K562 (cell line): Measurements from ENCODE around the gene LGALS8. TPM values are rescaled to one million over a fixed set of nuclear protein-coding genes. Genes with fewer than 3 reads are reported as not detected.

ENCODE experiments used
- CBFA2T3 ChIP-seq: fragments of 450-650 bp; IDR thresholded peaks from 2 replicates; pipeline ENCODE4 v1.6.1; 2017
- GATA2 ChIP-seq: sonication (generic); formaldehyde crosslinking; IDR thresholded peaks from 2 replicates; pipeline ENCODE4 v1.4.0; 2020; ENCODE audit warnings: mild to moderate bottlenecking, missing genetic modification reagents
- NCOR1 ChIP-seq: fragments of 450-650 bp; IDR thresholded peaks from 2 replicates; pipeline ENCODE4 v1.6.1; 2016; ENCODE audit warnings: mild to moderate bottlenecking, moderate library complexity
- NUFIP1 ChIP-seq: fragments of 450-650 bp; IDR thresholded peaks from 2 replicates; pipeline ENCODE4 v1.6.1; 2018; ENCODE audit not compliant: partially characterized antibody
- ZNF644 ChIP-seq: fragments of 200-800 bp; sonication (Bioruptor generic); IDR thresholded peaks from 2 replicates; pipeline ENCODE4 v1.6.1; 2016; ENCODE audit warnings: low read depth, missing genetic modification characterization, missing compliant biosample characterization
- ZNF696 ChIP-seq: fragments of 250-450 bp; sonication (Bioruptor Pico); conservative IDR thresholded peaks from 2 replicates; pipeline ENCODE4 v1.4.0; 2020; ENCODE audit warnings: mild to moderate bottlenecking, moderate library complexity
- polyA plus RNA-seq, 8 experiments: library from polyadenylated mRNA; depleted of rRNA in 4 of 8; stranded (reverse) in 5 of 8; unstranded in 3 of 8; fragments of >200 nt; fragmentation: Nextera tagmentation in 2 of 8; fragmentation: Illumina TruSeq in 1 of 8; extraction: Ambion mirVana in 2 of 8; extraction: Trizol in 1 of 8; gene quantifications; 2 replicates each; pipeline versions ENCODE4 v1.2.1 to v1.2.3, GENCODE V29; 2011 to 2014; ENCODE audit warnings: inconsistent platforms in 1 of 8, missing spikeins in 1 of 8
- total RNA-seq, 7 experiments: library from RNA; depleted of rRNA in 6 of 7; stranded (reverse); fragments of >200 nt in 6 of 7; fragmentation: Illumina TruSeq in 2 of 7; extraction: Trizol in 2 of 7; gene quantifications; 2 replicates each; pipeline versions ENCODE4 v1.2.1 to v1.2.3, GENCODE V29; 2011 to 2021; ENCODE audit warnings: low replicate concordance in 1 of 7
- TF ChIP-seq, protein P1 (sequence below): fragments of 450-650 bp; IDR thresholded peaks from 2 replicates; pipeline ENCODE4 v1.6.1; 2016; ENCODE audit warnings: mild to moderate bottlenecking, moderate library complexity
- TF ChIP-seq, protein P2 (sequence below): sonication (generic); formaldehyde crosslinking; IDR thresholded peaks from 2 replicates; pipeline ENCODE4 v1.8.0; 2022; ENCODE audit warnings: mild to moderate bottlenecking, missing genetic modification reagents

LGALS8 gene
- total and polyA plus RNA-seq, 9 of the 15 experiments (the other 6 are each of a cell fraction or from before 2014, with no cell fraction given), result 57.4 to 87.7 (median 70.3) TPM

DNA sequence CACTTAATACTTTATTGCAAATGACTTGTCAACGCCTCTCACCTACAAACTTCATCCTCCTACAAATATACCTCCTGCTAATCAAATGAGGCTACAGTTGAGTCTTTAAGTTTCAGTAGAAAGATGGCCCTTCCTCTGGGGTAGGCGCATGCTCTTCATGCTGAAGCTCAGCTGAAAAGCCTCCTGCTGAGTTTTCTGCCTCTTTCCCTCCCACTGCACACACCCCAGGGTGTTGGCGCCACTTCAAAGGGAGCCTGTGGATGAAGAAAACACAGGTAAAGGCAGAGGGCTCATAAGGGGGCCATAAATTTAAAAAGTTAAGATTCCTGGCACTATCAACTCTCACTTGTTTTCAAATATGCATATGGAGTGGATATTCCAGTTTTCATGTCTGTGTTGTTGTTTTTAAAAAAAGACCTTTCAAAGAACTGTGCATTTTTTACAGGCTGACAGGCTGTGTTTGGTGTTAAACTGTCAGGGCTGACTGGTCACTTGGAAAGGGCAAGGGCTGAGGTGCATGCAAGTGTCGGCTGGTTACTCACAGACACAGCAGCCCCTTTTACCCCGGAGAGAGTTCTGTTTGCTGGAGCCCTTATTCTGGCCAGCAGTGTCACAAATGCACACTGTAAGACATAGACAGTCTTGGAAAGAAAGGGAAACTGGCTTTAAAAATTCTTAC, 42.9 kb upstream of the LGALS8 start (continued):
- TF ChIP-seq, protein P1, sequence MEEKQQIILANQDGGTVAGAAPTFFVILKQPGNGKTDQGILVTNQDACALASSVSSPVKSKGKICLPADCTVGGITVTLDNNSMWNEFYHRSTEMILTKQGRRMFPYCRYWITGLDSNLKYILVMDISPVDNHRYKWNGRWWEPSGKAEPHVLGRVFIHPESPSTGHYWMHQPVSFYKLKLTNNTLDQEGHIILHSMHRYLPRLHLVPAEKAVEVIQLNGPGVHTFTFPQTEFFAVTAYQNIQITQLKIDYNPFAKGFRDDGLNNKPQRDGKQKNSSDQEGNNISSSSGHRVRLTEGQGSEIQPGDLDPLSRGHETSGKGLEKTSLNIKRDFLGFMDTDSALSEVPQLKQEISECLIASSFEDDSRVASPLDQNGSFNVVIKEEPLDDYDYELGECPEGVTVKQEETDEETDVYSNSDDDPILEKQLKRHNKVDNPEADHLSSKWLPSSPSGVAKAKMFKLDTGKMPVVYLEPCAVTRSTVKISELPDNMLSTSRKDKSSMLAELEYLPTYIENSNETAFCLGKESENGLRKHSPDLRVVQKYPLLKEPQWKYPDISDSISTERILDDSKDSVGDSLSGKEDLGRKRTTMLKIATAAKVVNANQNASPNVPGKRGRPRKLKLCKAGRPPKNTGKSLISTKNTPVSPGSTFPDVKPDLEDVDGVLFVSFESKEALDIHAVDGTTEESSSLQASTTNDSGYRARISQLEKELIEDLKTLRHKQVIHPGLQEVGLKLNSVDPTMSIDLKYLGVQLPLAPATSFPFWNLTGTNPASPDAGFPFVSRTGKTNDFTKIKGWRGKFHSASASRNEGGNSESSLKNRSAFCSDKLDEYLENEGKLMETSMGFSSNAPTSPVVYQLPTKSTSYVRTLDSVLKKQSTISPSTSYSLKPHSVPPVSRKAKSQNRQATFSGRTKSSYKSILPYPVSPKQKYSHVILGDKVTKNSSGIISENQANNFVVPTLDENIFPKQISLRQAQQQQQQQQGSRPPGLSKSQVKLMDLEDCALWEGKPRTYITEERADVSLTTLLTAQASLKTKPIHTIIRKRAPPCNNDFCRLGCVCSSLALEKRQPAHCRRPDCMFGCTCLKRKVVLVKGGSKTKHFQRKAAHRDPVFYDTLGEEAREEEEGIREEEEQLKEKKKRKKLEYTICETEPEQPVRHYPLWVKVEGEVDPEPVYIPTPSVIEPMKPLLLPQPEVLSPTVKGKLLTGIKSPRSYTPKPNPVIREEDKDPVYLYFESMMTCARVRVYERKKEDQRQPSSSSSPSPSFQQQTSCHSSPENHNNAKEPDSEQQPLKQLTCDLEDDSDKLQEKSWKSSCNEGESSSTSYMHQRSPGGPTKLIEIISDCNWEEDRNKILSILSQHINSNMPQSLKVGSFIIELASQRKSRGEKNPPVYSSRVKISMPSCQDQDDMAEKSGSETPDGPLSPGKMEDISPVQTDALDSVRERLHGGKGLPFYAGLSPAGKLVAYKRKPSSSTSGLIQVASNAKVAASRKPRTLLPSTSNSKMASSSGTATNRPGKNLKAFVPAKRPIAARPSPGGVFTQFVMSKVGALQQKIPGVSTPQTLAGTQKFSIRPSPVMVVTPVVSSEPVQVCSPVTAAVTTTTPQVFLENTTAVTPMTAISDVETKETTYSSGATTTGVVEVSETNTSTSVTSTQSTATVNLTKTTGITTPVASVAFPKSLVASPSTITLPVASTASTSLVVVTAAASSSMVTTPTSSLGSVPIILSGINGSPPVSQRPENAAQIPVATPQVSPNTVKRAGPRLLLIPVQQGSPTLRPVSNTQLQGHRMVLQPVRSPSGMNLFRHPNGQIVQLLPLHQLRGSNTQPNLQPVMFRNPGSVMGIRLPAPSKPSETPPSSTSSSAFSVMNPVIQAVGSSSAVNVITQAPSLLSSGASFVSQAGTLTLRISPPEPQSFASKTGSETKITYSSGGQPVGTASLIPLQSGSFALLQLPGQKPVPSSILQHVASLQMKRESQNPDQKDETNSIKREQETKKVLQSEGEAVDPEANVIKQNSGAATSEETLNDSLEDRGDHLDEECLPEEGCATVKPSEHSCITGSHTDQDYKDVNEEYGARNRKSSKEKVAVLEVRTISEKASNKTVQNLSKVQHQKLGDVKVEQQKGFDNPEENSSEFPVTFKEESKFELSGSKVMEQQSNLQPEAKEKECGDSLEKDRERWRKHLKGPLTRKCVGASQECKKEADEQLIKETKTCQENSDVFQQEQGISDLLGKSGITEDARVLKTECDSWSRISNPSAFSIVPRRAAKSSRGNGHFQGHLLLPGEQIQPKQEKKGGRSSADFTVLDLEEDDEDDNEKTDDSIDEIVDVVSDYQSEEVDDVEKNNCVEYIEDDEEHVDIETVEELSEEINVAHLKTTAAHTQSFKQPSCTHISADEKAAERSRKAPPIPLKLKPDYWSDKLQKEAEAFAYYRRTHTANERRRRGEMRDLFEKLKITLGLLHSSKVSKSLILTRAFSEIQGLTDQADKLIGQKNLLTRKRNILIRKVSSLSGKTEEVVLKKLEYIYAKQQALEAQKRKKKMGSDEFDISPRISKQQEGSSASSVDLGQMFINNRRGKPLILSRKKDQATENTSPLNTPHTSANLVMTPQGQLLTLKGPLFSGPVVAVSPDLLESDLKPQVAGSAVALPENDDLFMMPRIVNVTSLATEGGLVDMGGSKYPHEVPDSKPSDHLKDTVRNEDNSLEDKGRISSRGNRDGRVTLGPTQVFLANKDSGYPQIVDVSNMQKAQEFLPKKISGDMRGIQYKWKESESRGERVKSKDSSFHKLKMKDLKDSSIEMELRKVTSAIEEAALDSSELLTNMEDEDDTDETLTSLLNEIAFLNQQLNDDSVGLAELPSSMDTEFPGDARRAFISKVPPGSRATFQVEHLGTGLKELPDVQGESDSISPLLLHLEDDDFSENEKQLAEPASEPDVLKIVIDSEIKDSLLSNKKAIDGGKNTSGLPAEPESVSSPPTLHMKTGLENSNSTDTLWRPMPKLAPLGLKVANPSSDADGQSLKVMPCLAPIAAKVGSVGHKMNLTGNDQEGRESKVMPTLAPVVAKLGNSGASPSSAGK, result 0 out of 2 replicates have a peak, but pooled peaks have one; percentile 10
- TF ChIP-seq GATA2 (CRISPR knock-in tag) (no peak), ZNF696 (CRISPR knock-in tag) (no peak), NUFIP1 (no peak), CBFA2T3 (peak; percentile 28; the same call in 1 of the 2 replicates), NCOR1 (no peak), ZNF644 (no peak)
- TF ChIP-seq, protein P2, sequence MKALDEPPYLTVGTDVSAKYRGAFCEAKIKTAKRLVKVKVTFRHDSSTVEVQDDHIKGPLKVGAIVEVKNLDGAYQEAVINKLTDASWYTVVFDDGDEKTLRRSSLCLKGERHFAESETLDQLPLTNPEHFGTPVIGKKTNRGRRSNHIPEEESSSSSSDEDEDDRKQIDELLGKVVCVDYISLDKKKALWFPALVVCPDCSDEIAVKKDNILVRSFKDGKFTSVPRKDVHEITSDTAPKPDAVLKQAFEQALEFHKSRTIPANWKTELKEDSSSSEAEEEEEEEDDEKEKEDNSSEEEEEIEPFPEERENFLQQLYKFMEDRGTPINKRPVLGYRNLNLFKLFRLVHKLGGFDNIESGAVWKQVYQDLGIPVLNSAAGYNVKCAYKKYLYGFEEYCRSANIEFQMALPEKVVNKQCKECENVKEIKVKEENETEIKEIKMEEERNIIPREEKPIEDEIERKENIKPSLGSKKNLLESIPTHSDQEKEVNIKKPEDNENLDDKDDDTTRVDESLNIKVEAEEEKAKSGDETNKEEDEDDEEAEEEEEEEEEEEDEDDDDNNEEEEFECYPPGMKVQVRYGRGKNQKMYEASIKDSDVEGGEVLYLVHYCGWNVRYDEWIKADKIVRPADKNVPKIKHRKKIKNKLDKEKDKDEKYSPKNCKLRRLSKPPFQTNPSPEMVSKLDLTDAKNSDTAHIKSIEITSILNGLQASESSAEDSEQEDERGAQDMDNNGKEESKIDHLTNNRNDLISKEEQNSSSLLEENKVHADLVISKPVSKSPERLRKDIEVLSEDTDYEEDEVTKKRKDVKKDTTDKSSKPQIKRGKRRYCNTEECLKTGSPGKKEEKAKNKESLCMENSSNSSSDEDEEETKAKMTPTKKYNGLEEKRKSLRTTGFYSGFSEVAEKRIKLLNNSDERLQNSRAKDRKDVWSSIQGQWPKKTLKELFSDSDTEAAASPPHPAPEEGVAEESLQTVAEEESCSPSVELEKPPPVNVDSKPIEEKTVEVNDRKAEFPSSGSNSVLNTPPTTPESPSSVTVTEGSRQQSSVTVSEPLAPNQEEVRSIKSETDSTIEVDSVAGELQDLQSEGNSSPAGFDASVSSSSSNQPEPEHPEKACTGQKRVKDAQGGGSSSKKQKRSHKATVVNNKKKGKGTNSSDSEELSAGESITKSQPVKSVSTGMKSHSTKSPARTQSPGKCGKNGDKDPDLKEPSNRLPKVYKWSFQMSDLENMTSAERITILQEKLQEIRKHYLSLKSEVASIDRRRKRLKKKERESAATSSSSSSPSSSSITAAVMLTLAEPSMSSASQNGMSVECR, result no peak
